Spleen (tissue), 11 donors: ENCODE data around the gene FUT6. TPM values are rescaled to one million over a fixed set of nuclear protein-coding genes. Genes with fewer than 3 reads are reported as not detected.
A peak's percentile ranks its signal among the peaks of the same experiment; 100 is the strongest.

ENCODE experiments used
- DNase-seq: peaks from one replicate; pipeline ENCODE4 v3.0.0-alpha.2; 2020
- H3K27ac ChIP-seq, 8 donors: fragments of 200-600 bp; sonication (generic) in 7 of 8; 1 replicate in 4 of 8; 2 replicates in 4 of 8; pipeline versions ENCODE4 v1.5.0 to v1.8.0; 2016 to 2021; ENCODE audit warnings: inconsistent platforms in 4 of 8, mild to moderate bottlenecking in 4 of 8, moderate library complexity in 1 of 8
- H3K27me3 ChIP-seq, 7 donors: fragments of 200-600 bp; sonication (generic) in 6 of 7; replicated peaks in 1 of 7; 1 replicate in 4 of 7; 2 replicates in 3 of 7; pipeline versions ENCODE4 v1.5.0 to v1.8.0; 2016 to 2021; ENCODE audit warnings: inconsistent platforms in 3 of 7, mild to moderate bottlenecking in 1 of 7
- H3K36me3 ChIP-seq, 6 donors: fragments of 200-600 bp; sonication (generic) in 5 of 6; 1 replicate in 4 of 6; 2 replicates in 2 of 6; pipeline versions ENCODE4 v1.5.0 to v1.8.0; 2016 to 2021; ENCODE audit warnings: inconsistent platforms in 2 of 6
- H3K4me1 ChIP-seq, 6 donors: fragments of 200-600 bp; sonication (generic) in 5 of 6; 1 replicate in 3 of 6; 2 replicates in 3 of 6; pipeline versions ENCODE4 v1.5.0 to v1.8.0; 2016 to 2021; ENCODE audit warnings: inconsistent platforms in 3 of 6
- H3K4me3 ChIP-seq, 8 donors: fragments of 200-600 bp; sonication (generic) in 7 of 8; 1 replicate in 4 of 8; 2 replicates in 4 of 8; pipeline versions ENCODE4 v1.5.0 to v1.8.0; 2016 to 2021; ENCODE audit warnings: inconsistent platforms in 4 of 8, mild to moderate bottlenecking in 4 of 8, moderate library complexity in 2 of 8
- H3K9me3 ChIP-seq, 8 donors: fragments of 200-600 bp; sonication (generic) in 7 of 8; 1 replicate in 4 of 8; 2 replicates in 4 of 8; pipeline versions ENCODE4 v1.5.0 to v1.8.0; 2016 to 2021; ENCODE audit warnings: inconsistent platforms in 4 of 8
- CTCF ChIP-seq, 11 experiments: fragments of 200-600 bp in 7 of 11; fragments of 450-650 bp in 4 of 11; sonication (generic) in 4 of 11; IDR thresholded peaks in 8 of 11; conservative IDR thresholded peaks in 3 of 11; 1 replicate in 7 of 11; 2 replicates in 4 of 11; pipeline versions ENCODE4 v1.4.0 to v1.8.0; 2016 to 2021; ENCODE audit warnings: antibody characterized with exemption in 11 of 11, inconsistent platforms in 4 of 11, mild to moderate bottlenecking in 1 of 11
- POLR2A ChIP-seq, 3 donors: fragments of 450-650 bp; IDR thresholded peaks; one replicate each; pipeline ENCODE4 v1.5.1; 2017; ENCODE audit warnings: antibody characterized with exemption in 3 of 3, mild to moderate bottlenecking in 1 of 3
- POLR2AphosphoS5 ChIP-seq, 3 donors: sonication (generic); formaldehyde crosslinking; IDR thresholded peaks; one replicate each; pipeline ENCODE4 v1.5.1; 2017; ENCODE audit warnings: antibody characterized with exemption in 3 of 3
- WGBS, 5 donors: extraction: QIAGEN DNeasy Blood & Tissue Kit in 3 of 5; methylation state at CpG; one replicate each; pipeline versions ENCODE4 v1.1.5 to v1.1.7; 2013 to 2018; 5-methylcytosine and 5-hydroxymethylcytosine counted together
- intact Hi-C: fragments of 100-400 bp; cut with DNase I; formaldehyde crosslinking; loops from one replicate; pipeline ENCODE4 v1.15.0; 2023; ENCODE audit warnings: low total_unique reads
- polyA plus RNA-seq, 3 donors: library from polyadenylated mRNA; stranded (reverse); fragments of 200-250 nt; gene quantifications; one replicate each; pipeline ENCODE4 v1.2.1, GENCODE V29; 2013
- total RNA-seq, 7 donors: library from RNA; depleted of rRNA in 3 of 7; stranded (reverse); fragments of >200 nt in 3 of 7; fragmentation: NEBNext Ultra II Directional in 4 of 7; extraction: Animal tissue kit (Norgen Biotek cat#: 25700) in 4 of 7; gene quantifications; one replicate each; pipeline versions ENCODE4 v1.1.0 to v1.2.1, GENCODE V29; 2016 to 2021
- donor health status: healthy with polysubstance abuse.
- donor health status: DM: no; HTN: no; CAD: no; lungs with moderate emphysema.
- donor health status: DM: no; HTN: no; CAD: no.
- donor health status: Bipolar disorder and iron deficiency.
- donor health status: healthy.
- donor health status: DM: no; HTN: no; CAD: no.
- donor health status: DM: yes; HTN: yes; CAD: no.

The FUT6 gene
- total and polyA plus RNA-seq, 10 donors: 0.06 to 0.44 (median 0.13) TPM; not detected in 5

GRCh38 chr19:5788422-5788821, 51.1 kb downstream of the FUT6 start:
- intact Hi-C loops: no loop called here
- H3K4me1 ChIP-seq: peaks cover 6 to 16% (median 11%) of the 10 kb centered on the region in 6 donors
- peaks cover 3 to 68% (median 65%) of the 10 kb centered on the region in 6 donors for H3K36me3 ChIP-seq
- peaks cover 0 to 3% (median 0%) of the 10 kb centered on the region in 8 donors for H3K9me3 ChIP-seq
- no peak overlapping the region for H3K27ac ChIP-seq
- no peak for DNase-seq
- no peak overlapping the region for H3K4me3 ChIP-seq
- no peaks in the 10 kb centered on the region for H3K27me3 ChIP-seq
- 85 to 98% (median 96%) methylated on average over 5 of the region's 5 CpGs for WGBS, 5 donors
- no peak for TF ChIP-seq POLR2AphosphoS5 (IDR thresholded peaks at IDR 0.05)
- TF ChIP-seq CTCF (IDR thresholded peaks at IDR 0.05 in 8 of 11, conservative IDR thresholded peaks at IDR 0.05 in 3 of 11): no peak
- TF ChIP-seq POLR2A (IDR thresholded peaks at IDR 0.05): no peak

- Histone ChIP-seq H3K27me3 (no peaks in the 10 kb centered on the region), H3K4me3 (no peak overlapping the region), H3K4me1 (peaks cover 6 to 16% (median 11%) of the 10 kb centered on the region in 6 donors), H3K9me3 (peaks cover 0 to 3% (median 0%) of the 10 kb centered on the region in 8 donors), H3K36me3 (peaks cover 3 to 76% (median 68%) of the 10 kb centered on the region in 6 donors), H3K27ac (no peak overlapping the region)
- intact Hi-C loops: no loop called here
- peak in 1 of 3 donors; percentile 44 for TF ChIP-seq POLR2AphosphoS5 (IDR thresholded peaks at IDR 0.05)
- TF ChIP-seq POLR2A (IDR thresholded peaks at IDR 0.05): no peak
- peak; percentile 73 for DNase-seq
- WGBS, 5 donors: 92 to 95% (median 94%) methylated on average over 19 to 39 of the region's 39 CpGs
Observed at GRCh38 chr19:5787409-5788182, 51.9 kb downstream of the FUT6 start.

- Histone ChIP-seq H3K9me3 (peaks cover 0 to 3% (median 0%) of the 10 kb centered on the region in 8 donors), H3K4me1 (peaks cover 6 to 16% (median 11%) of the 10 kb centered on the region in 6 donors), H3K4me3 (no peak overlapping the region), H3K36me3 (peaks cover 3 to 78% (median 68%) of the 10 kb centered on the region in 6 donors), H3K27me3 (no peaks in the 10 kb centered on the region), H3K27ac (no peak overlapping the region)
- DNase-seq: peak; percentile 68
- WGBS, 5 donors: 88 to 95% (median 90%) methylated on average over 43 to 44 of the region's 44 CpGs
- intact Hi-C loops: no loop called here
- TF ChIP-seq CTCF (IDR thresholded peaks at IDR 0.05 in 8 of 11, conservative IDR thresholded peaks at IDR 0.05 in 3 of 11): no peak
- TF ChIP-seq POLR2A (IDR thresholded peaks at IDR 0.05): no peak
- no peak for TF ChIP-seq POLR2AphosphoS5 (IDR thresholded peaks at IDR 0.05)
Observed at GRCh38 chr19:5786593-5787408, 52.7 kb downstream of the FUT6 start.

GRCh38 chr19:5785423-5785822, 54.1 kb downstream of the FUT6 start:
- DNase-seq: no peak
- peaks cover 6 to 10% (median 9%) of the 10 kb centered on the region in 6 donors for H3K4me1 ChIP-seq
- intact Hi-C loops: no loop called here
- peaks cover 3 to 78% (median 68%) of the 10 kb centered on the region in 6 donors for H3K36me3 ChIP-seq
- H3K4me3 ChIP-seq: no peak overlapping the region
- no peaks in the 10 kb centered on the region for H3K9me3 ChIP-seq
- no peak overlapping the region for H3K27ac ChIP-seq
- TF ChIP-seq POLR2A (IDR thresholded peaks at IDR 0.05) (no peak), POLR2AphosphoS5 (IDR thresholded peaks at IDR 0.05) (peak in 2 of 3 donors; percentile 29 to 63), CTCF (IDR thresholded peaks at IDR 0.05 in 8 of 11, conservative IDR thresholded peaks at IDR 0.05 in 3 of 11) (no peak)
- WGBS, 5 donors: 94 to 100% (median 95%) methylated on average over 3 to 37 of the region's 37 CpGs
- no peaks in the 10 kb centered on the region for H3K27me3 ChIP-seq
